NK-92 (cell line): ENCODE results near the gene ERCC8.
"Not testable (repeated sequence)": the region's sequence is repeated elsewhere in the genome, so short reads cannot be mapped to it uniquely, and the experiment has no call there.

Experiments used
- DNase-seq: peaks from one replicate; lab custom pipeline; 2025; ENCODE audit not compliant: unreplicated experiment; lab: John Stamatoyannopoulos, UW

The ERCC8 gene

DNA sequence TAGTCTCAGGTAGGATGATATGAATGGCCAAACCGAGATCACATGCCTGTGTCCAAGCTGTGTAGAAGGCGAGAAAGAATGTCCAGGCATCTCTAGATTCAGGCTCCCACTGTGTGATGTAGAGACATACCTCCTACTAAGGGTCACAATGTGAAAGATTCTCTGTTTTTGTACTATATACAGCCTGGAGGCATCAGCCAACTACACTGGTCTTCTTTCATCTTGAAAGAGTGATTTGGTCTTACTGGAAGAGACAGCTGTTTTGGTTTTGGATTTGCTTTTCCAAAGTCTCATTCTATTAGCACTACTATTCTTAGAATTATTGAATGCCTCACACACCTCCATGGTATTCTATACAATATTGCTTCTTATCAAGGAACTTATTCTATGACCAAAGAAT lies 26.4 kb downstream of the ERCC8 start:
- no peak for DNase-seq

DNA sequence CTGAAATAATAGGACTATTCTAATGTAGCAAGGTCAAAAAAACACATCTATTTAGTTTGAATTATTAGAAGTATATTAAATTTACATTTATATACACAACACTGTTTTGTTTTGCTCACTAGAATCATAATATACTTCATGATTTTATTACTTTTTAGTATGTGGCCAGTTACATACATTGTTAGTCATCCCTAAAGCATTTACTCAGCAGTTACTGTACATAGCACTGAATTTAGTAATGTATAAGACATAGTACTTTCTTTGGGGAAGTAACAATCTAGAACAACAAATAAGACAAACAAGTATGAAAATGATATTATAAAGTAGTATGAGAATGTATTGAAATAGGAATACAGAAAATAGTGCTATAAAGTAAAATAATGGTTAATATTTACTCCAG lies 28.2 kb downstream of the ERCC8 start:
- no peak for DNase-seq

DNA sequence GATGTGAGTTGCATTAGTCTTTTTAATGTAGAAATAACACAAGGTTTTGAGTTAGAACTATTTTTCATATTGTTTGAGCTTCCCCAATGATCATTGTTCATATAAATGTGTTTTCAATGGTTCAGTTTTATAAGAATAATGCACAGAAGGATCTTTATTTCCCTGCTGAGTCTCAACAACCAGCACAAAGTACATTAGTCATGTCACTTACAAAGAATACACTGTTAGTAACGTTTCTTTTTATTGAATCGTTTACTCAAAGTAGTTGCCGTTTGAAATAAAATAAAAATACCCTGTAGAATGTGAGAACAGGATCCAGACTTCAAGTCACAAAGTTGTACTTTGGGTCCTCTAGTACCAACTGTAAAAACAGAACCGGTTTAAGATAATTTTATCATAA lies 41.5 kb downstream of the ERCC8 start:
- DNase-seq = no peak

DNA sequence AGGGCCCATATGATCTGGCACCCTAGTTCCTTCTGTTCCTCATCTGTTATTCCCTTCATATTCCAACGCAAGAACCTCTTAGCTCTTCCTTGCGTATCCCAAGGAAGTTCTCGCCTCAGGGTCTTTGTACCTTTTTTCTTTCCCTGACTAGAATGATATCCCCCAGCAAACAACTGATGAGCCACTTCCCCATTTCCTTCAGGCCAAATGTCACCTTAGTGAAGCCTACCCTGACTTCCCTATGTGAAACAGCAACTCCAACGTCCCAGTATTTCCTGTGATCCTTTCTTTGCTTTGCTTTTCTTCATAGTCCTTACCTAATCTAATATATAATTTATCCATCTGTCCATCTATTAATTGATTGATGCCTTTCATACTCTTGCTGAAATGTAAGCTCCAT lies 47.9 kb downstream of the ERCC8 start:
- DNase-seq = no peak

DNA sequence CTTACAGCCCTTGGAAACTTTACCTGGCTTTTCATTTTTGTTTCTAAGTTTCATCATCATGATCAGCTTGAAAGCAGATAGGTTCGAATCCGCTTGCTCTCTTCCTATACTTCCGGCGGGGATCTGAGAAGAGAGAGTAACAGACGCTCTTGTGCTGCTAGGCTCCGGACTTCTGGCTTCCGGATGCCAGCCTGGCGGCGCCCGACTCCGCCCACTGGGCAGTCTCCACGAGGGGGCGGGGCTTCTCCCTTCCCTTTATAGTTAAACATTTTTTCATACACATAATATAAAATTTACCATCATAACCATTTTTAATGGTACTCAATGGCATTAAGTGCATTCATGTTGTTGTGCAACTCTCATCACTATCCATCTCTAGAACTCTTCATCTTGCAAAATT lies 51.3 kb downstream of the ERCC8 start:
- no peak for DNase-seq

DNA sequence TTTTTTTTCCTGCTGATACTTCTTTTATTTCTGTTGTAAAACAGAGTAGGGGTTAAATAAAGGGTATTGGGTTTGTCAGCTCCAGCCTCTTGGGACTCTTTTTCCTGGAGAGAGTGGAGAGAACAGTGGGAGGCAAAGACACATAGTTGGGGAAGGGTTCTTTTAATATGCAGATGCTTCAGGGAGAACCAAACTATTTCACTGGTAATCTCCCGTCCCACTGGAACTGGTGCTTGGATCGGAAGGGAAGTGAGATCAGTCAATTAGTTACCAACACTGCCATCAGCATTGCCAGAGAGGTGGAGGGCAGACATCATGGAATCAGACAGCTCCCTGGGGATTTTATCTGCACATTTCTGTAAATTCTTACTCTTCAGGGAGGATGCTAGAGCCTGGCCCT lies 53.2 kb downstream of the ERCC8 start:
- no peak for DNase-seq

DNA sequence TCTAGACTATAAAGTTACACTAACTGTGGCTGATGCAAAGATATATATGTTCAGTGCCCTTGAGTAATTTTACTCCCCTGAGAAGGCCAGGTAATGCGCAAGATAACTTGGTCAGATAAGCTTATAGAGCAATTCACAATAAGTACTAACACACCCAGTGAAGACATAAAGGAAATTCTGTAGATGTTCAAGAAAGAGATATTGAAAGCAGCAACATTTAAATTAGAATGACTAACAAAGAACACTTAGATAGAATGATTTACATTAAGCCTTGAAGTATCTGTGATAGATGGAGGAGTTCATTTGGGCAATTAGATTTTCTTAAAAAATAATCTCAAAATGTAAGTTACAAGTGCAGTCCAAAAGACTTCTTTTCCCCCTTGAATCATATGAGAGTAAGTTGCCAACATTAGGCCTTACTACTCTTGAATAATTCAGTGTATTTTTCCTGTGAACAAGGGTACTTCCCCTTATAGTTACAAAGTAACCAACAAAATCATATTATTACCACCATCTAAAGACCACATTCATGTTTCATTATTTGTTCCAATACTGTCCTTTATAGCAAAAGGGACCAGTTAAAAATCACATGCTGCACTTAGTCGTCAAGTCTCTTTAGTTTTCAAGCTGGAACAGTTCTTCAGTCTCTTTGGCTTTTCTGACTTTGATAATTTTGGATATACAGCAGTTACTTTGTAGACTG lies 56.4 kb downstream of the ERCC8 start:
- no peak for DNase-seq

DNA sequence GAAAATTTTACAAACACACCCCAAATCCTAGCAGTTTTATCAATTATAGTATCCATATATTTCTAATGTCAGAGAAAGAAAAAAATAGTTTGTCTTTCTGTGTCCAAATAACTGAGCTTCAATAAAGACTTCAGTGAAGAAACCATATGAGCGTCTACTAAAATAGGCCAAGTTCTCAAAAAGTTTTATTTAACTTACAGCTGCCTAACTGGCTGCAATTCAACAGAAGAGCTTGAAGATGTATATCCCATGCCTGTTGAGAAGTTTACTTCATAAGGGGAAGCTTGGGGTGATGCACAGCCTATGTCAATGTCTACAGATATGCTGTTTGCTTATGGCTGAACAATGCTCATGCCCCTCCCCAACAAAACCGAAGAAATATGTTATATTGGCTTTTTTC lies 57.1 kb downstream of the ERCC8 start:
- DNase-seq = no peak

DNA sequence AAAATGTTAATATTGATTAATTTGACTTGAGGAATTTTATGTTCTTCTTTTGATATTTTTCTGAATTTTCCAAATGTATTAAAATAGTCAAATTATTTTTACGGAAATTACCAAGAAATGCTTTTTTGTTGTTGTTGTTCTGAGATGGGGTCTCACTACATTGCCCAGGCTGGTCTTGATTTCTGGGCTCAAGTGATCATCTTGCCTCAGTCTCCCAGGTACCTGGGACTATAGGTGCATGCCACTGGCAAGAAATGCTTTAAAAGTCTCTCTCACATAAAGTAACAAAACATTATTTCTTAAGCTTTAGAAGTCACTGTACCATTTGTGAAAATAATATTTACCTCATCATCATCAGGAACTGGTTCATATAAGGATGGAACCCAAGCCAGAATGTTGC lies 57.8 kb downstream of the ERCC8 start:
- DNase-seq = no peak

DNA sequence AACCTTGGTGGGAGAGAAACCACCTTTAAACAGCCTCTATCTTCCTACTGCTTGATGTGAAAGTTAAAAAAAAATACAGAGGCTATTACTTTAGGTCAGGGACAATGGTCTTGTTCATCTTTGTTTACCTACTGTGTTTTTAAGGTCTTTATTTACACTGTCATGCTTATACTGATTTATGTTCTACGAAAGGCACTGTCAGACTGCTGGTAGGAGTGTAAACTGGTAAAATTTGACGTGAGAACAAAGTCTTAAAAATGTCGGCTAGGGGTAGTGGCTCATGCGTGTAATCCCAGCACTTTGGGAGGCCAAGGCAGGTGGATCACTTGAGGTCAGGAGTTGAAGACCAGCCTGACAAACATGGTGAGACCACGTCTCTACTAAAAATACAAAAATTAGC lies 58.7 kb downstream of the ERCC8 start:
- no peak for DNase-seq

DNA sequence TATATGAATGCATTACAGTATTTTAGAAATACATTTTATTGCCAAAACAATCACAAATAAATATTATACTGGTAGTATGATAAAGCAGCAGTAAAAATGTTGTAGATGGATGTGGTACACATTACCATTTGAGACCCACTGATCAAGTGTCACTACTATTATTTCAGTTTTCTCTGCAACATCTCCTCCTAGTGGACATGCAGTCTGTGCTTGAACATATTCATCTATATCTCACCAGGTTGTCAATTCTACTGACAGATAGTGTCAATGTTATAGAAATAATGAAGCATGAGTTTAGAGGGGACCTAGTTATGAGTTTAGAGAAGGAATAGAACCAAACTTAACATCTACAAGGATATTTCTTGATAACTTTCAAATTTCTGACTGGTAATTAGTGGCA lies 61.6 kb downstream of the ERCC8 start:
- DNase-seq = no peak

DNA sequence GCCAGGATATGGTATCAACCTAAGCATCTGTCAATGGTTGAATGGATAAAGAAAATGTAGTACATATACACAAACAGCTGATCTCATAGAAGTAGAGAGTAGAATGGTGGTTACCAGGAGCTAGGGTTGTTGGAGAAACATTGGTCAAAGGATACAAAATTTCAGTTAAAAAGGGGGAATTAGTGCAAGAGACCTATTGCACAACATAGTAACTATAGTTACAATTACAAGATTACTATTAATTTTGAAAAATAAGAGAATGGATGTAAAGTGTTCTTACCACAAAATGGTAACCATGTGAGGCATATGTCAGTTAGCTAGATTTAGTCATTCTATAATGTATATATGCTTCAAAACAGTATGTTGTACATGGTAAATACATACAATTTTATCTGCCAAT lies 72.0 kb downstream of the ERCC8 start:
- DNase-seq = no peak

DNA sequence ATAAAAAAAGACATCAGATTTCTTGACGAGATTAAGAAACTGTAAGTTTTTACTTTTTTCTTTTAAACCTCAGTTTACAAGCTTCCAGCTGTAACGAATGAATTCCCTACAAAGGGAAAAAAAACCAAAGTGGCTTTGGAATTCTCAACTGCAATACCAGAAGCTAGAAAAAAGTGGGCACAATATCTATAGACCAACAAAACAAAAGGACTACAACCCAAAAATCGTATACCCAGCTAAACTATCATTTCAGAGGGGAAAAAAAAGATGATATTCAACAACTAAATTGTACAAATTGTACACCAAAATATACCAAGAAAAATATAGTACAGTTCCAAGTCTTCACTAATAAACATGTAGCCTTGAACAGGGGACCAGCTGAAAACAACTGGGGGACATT lies 74.0 kb downstream of the ERCC8 start:
- no peak for DNase-seq

DNA sequence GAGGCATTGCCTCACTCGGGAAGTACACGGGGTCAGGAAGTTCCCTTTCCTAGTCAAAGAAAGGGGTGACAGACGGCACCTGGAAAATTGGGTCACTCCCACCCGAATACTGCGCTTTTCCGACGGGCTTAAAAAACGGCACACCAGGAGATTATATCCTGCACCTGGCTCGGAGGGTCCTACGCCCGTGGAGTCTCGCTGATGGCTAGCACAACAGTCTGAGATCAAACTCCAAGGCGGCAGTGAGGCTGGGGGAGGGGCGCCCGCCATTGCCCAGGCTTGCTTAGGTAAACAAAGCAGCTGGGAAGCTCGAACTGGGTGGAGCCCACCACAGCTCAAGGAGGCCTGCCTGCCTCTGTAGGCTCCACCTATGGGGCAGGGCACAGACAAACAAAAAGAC lies 84.3 kb downstream of the ERCC8 start:
- not testable (repeated sequence) for DNase-seq

DNA sequence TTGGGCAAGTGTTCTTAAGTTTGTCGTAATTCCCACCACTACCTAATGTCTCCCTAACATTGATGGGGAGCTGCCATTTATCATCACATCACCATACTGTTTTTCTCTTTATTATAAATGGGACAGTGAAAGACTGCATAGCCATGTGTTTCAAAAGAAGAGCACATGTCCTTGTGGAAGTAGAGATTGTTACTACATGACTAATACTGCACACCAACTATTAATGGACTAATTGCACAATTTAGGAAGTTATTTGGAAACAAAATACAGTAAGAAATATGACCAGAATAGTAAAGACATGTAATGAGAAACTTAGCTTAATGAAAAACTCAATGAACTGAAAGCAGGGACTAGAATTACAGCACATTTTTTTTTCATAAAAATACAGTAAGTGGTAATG lies 88.8 kb downstream of the ERCC8 start:
- no peak for DNase-seq

DNA sequence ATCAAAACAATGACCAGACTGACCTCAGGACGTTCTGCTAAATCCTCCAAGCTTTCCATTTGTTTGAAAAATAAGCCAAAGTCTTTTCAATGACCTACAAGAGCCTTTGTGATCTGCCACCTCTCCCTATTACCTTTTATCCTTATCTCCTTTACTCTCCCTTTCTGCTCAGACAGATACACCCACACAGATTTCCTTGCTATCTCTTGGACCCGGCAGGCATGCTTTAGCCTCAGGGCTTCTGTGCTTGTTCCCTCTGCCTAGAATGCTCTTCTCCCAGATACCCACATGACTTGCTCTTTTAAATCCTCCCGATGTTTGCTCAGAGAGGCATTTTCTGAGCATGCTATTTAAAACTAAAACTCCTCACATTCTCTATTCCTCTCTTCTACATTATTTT lies 91.9 kb downstream of the ERCC8 start:
- DNase-seq = no peak

DNA sequence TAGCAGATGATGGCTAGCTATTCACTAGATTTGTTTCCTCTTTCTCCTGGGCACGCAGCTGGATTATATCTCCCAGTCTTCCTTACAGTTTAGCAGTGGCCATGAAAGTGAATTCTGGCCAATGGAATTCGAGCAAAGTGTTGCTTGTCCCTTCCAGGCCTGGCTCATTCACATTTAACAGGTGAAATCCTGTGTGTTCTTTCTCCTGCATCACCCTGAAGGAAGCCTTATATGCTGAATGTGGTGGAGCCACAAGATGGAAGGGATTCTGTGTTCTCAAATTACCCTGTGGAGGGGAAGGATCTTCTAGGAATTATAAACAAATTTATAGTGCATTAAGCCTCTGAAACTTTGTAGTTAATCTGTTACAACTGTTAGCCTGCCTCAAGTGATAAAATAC lies 92.6 kb downstream of the ERCC8 start:
- DNase-seq = no peak

DNA sequence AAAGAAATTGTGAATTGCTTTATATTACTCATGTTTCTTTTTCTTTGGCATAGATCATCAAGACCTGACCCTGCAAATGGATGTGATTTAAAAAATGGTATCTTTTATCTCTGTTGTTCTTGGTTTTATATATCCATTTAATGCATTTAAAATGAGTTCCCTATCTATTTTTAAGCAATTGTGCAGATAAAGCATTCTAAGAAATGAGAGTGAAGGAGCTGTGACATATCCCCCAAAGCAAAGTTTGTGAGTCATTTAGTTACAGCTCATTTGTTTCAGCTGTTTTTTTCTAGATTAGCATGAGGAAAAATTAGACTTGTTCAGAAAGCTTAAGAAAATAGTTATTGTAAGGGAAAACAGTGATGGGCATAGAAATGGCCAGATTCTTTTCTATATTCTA lies 93.2 kb downstream of the ERCC8 start:
- DNase-seq = no peak

DNA sequence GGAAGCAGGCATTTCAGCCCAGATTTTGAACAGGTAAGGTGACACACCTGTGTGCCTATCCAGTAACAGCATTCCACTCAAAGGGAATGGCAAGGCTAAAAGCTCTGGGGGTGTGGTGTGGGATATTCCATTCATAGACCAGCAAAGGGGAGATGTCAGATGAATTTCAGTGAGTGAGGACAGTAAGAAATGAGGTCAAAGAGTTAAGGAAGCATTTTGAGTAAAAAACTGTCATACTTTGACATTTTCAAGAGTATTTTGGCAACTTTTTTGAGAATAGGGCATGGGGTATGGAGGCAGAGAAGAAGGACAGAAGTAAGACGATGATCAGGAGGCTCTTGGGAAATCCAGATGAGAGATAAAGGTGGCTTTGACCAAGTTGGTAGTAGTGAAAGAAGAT lies 98.6 kb downstream of the ERCC8 start:
- DNase-seq = no peak

DNA sequence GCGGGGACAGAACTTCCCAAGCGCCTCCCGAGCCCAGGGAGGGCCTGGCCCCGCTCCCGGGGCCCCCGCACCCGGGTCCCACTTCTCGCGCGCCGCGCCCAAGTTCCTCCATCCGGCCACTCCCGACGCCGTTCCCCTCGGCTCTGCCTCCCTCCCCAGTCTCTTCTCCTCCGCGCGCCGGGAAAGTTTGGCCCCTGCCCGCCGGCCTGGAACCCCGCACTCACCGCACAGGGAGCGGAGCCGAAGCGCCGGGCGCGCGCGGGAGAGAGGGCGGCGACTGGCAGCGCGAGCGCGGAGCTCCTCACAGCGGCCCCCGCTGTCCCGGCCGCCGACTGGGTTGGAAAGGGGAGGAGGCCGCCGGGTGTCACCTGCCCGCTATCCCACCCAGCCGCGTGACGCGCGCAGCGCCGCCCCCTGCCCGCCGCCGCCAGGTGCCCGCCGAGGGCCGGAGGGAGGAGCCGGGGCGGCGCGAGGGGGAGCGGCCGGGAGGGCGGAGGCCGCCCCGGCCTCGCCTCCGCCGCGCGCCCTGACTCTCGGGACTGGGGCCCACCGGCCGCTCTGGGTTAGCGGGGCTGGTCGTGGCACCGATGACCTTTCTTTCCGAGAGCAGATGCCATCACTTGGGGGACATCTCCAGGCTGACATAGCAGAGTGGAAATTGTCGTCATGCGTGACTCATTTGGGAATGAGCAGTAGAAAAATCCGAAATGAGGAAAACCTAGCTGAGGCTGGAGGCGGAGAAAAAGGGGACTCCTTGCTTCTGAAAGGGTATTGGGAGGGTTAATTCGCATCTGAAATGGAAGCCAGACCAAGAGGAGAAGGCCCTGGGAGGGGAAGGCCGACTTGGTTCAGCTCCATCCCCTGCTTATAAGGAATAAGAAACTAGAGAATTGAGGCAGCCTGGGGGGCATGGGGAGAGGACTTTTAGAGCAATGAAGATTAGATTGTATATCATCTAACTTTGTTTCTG lies 100.6 kb downstream of the ERCC8 start, which contains the start of gene ELOVL7:
Gene ELOVL7, minus strand, starts transcription at position 334 of the 970 bp plus-strand sequence. CDS start 56,872 bp downstream, outside the sequence.
- no peak for DNase-seq

DNA sequence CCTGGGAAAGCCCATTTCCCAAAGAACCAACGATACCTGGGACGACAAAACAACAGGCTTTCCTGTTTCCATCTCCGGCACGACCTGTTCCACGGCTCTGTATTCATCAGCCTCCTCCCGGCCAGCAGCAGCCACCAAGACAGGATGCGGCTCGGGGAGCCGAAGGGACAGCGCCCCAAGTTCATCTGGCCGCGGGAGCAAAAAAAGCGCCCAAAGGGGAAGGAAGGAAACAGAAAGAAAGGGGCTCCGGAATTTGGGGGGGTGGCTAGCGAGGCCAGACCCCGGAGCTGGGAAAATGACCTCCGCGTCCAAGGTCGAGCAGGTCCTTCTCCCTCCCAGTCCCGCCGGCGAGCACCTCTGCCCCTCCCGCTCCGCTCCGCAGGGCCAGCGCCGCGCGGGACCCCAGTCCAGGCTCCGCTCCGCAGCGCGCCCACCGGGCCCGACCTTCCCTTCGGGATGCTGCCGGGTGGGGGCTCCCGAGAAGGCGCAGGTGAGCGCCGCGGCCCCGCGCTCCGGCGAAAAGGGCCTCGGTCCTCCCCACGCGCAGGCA lies 101.4 kb downstream of the ERCC8 start:
- no peak for DNase-seq

DNA sequence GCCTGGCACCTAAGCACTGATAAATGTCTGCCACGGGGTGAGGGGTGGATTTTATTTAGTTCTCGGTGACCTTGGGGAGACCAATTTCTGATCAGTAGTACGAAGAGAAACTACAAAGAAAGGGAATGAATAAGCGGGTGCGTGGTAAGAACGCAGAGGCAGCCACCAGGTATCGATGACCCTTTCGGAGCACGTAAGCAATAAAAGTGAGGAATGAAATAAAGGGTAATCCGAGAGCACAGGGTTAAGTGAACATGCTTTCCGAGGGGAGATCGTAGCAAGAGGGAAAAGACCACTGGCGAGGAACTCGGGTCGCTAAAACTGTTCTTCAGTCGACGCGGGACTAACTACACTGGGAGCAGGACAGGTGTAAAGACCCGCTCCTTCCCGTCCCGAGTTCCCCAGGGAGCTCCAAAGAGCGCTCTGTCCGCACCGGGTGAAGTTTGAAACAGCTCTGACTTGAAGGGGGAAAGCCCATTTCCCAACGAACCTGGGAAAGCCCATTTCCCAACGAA lies 101.9 kb downstream of the ERCC8 start:
- no peak for DNase-seq
